Measurements from ENCODE around the gene TAF9.

Gene TAF9

GRCh38 chr5:69315972-69316371 lies 53.3 kb downstream of the TAF9 start:
- no peak overlapping the region for H3K4me3 ChIP-seq (ENCODE audit: low read depth, low read length)
- no peak for TF ChIP-seq CTCF (IDR thresholded peaks at IDR 0.05; ENCODE audit: control insufficient read depth, extremely low read depth, insufficient read depth)
- DNase-seq (ENCODE audit: low read depth): no peak

All from LNCaP clone FGC (cell line).